ENCODE results near the gene EDIL3.

EDIL3 gene

DNA sequence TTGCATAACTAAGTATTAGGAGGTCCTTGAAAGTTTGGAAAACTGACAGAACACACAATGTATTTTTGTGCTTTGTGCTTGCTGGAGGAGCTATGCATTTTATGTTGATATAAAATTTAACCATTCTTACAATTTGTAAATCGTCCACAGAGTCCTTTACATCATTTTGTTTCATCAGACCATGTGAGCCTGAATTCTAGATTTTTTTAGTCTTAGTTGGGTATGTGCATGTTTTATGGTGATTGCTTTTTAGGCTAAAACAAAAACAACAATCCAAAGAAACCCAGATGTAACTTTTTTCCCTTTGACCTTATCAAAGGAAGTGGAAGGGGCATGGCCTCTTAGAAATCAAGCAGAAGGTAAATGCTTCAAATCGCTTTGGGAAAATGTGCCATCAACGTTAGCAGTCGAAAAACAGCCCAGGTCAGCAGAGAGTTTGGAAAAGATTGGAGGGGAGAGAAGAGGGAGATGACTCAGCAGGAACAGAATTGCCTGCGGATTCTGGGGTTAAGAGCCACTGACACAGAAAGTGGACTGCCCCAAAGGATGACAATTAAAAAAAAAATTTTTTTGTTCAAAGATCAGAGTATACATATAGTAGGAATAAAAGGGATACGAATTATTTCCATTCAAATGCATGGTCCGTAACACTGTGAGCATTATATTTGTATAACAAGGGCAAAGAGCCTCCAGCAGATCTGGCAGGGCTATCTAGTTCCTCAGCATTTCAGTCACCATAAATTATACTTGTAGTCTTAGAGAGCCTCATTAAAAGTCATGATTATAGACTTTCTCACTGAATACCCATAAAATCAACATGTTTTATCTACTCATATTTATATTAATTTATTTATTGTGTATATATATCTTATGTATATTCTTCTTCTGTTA is 410.5 kb downstream of the EDIL3 start:
- peak; percentile 14 to 41 for DNase-seq (ENCODE audit: low spot score in 2 of 2)
- Histone ChIP-seq H3K4me3 (no peak overlapping the region), H3K27me3 (ENCODE audit: low read depth) (no peaks in the 10 kb centered on the region), H3K36me3 (replicated peaks) (no peaks in the 10 kb centered on the region), H3K9me3 (no peaks in the 10 kb centered on the region), H3K4me1 (peaks cover 3% of the 10 kb centered on the region; the same call in 1 of the 2 replicates)
- in situ Hi-C loops (cut with MboI; ENCODE audit: low sequenced_read_pairs): no loop called here

GRCh38 chr5:83972909-83973308 is 411.8 kb downstream of the EDIL3 start:
- no peaks in the 10 kb centered on the region for H3K9me3 ChIP-seq
- H3K4me3 ChIP-seq: no peak overlapping the region
- H3K4me1 ChIP-seq: peaks cover 3% of the 10 kb centered on the region; the same call in 1 of the 2 replicates
- no peaks in the 10 kb centered on the region for H3K27me3 ChIP-seq (ENCODE audit: low read depth)
- no peaks in the 10 kb centered on the region for H3K36me3 ChIP-seq (replicated peaks)
- in situ Hi-C loops (cut with MboI; ENCODE audit: low sequenced_read_pairs): no loop called here
- no peak for DNase-seq (ENCODE audit: low spot score in 2 of 2)

DNA sequence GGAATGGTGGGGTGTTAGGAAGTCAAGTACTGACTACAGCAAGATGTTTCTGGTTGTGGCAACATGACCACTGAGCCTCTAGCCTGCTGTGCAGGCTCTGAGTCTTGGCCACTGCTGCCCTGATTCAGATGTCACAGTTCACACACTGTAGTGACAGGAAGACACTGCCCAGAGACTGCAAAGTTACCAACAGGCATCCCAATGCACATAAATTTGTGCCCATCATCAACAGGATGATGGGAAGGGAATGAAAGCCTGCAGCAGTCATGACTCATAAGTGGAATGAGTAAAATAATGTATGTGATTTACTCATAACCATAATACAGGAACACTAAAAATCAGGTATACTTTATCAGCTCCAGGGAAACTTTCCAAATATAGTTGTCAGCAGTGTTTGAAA is 412.4 kb downstream of the EDIL3 start:
- Histone ChIP-seq H3K4me1 (peaks cover 3% of the 10 kb centered on the region; the same call in 1 of the 2 replicates), H3K9me3 (no peaks in the 10 kb centered on the region), H3K36me3 (replicated peaks) (no peaks in the 10 kb centered on the region), H3K4me3 (no peak overlapping the region), H3K27me3 (ENCODE audit: low read depth) (no peaks in the 10 kb centered on the region)
- no peak for DNase-seq (ENCODE audit: low spot score in 2 of 2)
- in situ Hi-C loops (cut with MboI; ENCODE audit: low sequenced_read_pairs): no loop called here

GRCh38 chr5:83967417-83967816 is 417.3 kb downstream of the EDIL3 start:
- H3K4me1 ChIP-seq: no peaks in the 10 kb centered on the region
- no peaks in the 10 kb centered on the region for H3K36me3 ChIP-seq (replicated peaks)
- no peak for DNase-seq (ENCODE audit: low spot score in 2 of 2)
- H3K9me3 ChIP-seq: no peaks in the 10 kb centered on the region
- H3K27me3 ChIP-seq (ENCODE audit: low read depth): peaks cover 4% of the 10 kb centered on the region; the same call in 1 of the 2 replicates
- H3K4me3 ChIP-seq: no peak overlapping the region
- in situ Hi-C loops (cut with MboI; ENCODE audit: low sequenced_read_pairs): no loop called here

DNA sequence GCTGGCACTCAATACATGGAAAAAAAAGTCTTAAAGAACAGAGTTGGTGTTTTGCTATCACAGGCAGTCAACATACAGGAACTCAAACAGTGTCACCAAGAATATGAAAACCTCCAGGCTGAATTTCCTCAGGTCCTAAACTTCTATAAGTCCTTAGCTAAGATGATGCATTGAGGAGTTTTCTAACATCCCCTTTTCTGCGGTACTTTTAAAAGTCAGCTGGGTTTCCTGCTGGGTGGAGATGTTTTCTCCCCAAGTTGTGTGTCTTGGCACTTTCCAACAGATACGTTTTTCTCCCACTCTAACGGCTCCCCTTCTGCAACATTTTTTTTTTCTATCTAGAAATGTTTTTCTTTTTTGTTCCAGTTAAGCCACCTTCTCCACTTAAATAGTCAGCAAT is 419.2 kb downstream of the EDIL3 start:
- H3K27me3 ChIP-seq (ENCODE audit: low read depth): peaks cover 4% of the 10 kb centered on the region; the same call in 1 of the 2 replicates
- in situ Hi-C loops (cut with MboI; ENCODE audit: low sequenced_read_pairs): no loop called here
- DNase-seq (ENCODE audit: low spot score in 2 of 2): no peak
- H3K4me1 ChIP-seq: no peaks in the 10 kb centered on the region
- H3K4me3 ChIP-seq: no peak overlapping the region
- no peaks in the 10 kb centered on the region for H3K9me3 ChIP-seq
- no peaks in the 10 kb centered on the region for H3K36me3 ChIP-seq (replicated peaks)

GRCh38 chr5:83964271-83964670 is 420.4 kb downstream of the EDIL3 start:
- Histone ChIP-seq H3K4me1 (peaks cover 1% of the 10 kb centered on the region; the same call in 1 of the 2 replicates), H3K36me3 (replicated peaks) (no peaks in the 10 kb centered on the region), H3K4me3 (no peak overlapping the region), H3K9me3 (no peaks in the 10 kb centered on the region), H3K27me3 (ENCODE audit: low read depth) (peaks cover 4% of the 10 kb centered on the region; the same call in 1 of the 2 replicates)
- in situ Hi-C loops (cut with MboI; ENCODE audit: low sequenced_read_pairs): no loop called here
- no peak for DNase-seq (ENCODE audit: low spot score in 2 of 2)

DNA sequence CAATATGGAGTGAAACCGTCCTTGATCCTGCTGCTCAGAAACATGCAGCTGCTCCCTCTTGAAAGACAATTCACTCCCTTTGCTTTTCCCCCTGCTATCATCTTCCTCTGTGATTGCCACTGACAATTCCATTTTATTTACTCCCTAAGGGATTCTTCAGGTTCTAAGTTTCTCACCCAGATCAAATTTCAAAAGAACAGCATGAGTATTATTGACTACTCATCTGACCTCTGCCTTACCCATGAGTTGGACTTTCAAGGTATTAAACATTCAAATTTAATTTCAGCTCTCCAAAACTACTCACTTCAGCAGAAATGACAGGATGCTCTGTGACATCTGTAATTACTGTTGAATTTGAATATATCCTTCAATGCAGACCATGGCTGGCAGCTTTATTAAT is 427.5 kb downstream of the EDIL3 start:
- H3K4me3 ChIP-seq: no peak overlapping the region
- in situ Hi-C loops (cut with MboI; ENCODE audit: low sequenced_read_pairs): no loop called here
- DNase-seq (ENCODE audit: low spot score in 2 of 2): no peak

GRCh38 chr5:83956386-83956785 is 428.3 kb downstream of the EDIL3 start:
- no peak for DNase-seq (ENCODE audit: low spot score in 2 of 2)
- H3K36me3 ChIP-seq (replicated peaks): no peaks in the 10 kb centered on the region
- no peak overlapping the region for H3K4me3 ChIP-seq
- H3K9me3 ChIP-seq: no peaks in the 10 kb centered on the region
- H3K27me3 ChIP-seq (ENCODE audit: low read depth): no peaks in the 10 kb centered on the region
- peaks cover 2% of the 10 kb centered on the region; the same call in 1 of the 2 replicates for H3K4me1 ChIP-seq
- in situ Hi-C loops (cut with MboI; ENCODE audit: low sequenced_read_pairs): no loop called here

More for the DNA sequence above, 427.5 kb downstream of the EDIL3 start:
- peaks cover 2% of the 10 kb centered on the region; the same call in 1 of the 2 replicates for H3K4me1 ChIP-seq
- H3K36me3 ChIP-seq (replicated peaks): no peaks in the 10 kb centered on the region
- no peaks in the 10 kb centered on the region for H3K9me3 ChIP-seq
- H3K27me3 ChIP-seq (ENCODE audit: low read depth): no peaks in the 10 kb centered on the region

- in situ Hi-C loops (cut with MboI; ENCODE audit: low sequenced_read_pairs): no loop called here
- peaks cover 2% of the 10 kb centered on the region; the same call in 1 of the 2 replicates for H3K4me1 ChIP-seq
- no peaks in the 10 kb centered on the region for H3K9me3 ChIP-seq
- no peak for DNase-seq (ENCODE audit: low spot score in 2 of 2)
- H3K4me3 ChIP-seq: no peak overlapping the region
- no peaks in the 10 kb centered on the region for H3K27me3 ChIP-seq (ENCODE audit: low read depth)
- H3K36me3 ChIP-seq (replicated peaks): no peaks in the 10 kb centered on the region
These were observed 428.8 kb downstream of the EDIL3 start for GRCh38 chr5:83955916-83956315.

GRCh38 chr5:83947763-83948162 is 436.9 kb downstream of the EDIL3 start:
- no peaks in the 10 kb centered on the region for H3K36me3 ChIP-seq (replicated peaks)
- no peaks in the 10 kb centered on the region for H3K4me1 ChIP-seq
- in situ Hi-C loops (cut with MboI; ENCODE audit: low sequenced_read_pairs): no loop called here
- no peak for DNase-seq (ENCODE audit: low spot score in 2 of 2)
- H3K9me3 ChIP-seq: no peaks in the 10 kb centered on the region
- H3K4me3 ChIP-seq: no peak overlapping the region
- H3K27me3 ChIP-seq (ENCODE audit: low read depth): no peaks in the 10 kb centered on the region

DNA sequence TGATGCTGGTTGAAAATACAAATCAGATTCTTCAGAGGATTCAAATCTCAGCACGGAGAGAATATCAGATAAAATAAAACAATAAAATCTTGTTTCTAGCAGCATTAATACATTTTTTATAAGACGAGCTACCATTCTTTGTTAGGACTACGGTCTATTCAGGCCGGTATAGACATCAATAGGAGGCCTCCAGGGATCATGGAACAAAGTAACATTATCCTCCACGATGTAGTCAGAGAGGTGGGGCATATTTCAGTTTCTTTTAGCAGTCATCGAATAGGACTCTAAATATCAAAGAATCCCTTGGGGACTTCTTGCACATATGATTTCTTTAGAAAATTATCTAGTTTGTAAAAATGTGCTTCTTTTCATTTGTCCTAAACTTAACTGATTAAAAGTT is 438.2 kb downstream of the EDIL3 start:
- in situ Hi-C loops (cut with MboI; ENCODE audit: low sequenced_read_pairs): no loop called here
- no peak for DNase-seq (ENCODE audit: low spot score in 2 of 2)

GRCh38 chr5:83942155-83942554 is 442.5 kb downstream of the EDIL3 start:
- H3K4me1 ChIP-seq: no peaks in the 10 kb centered on the region
- 0 out of 2 replicates have a peak, but pooled peaks cover 2% of the 10 kb centered on the region for H3K27me3 ChIP-seq (ENCODE audit: low read depth)
- in situ Hi-C loops (cut with MboI; ENCODE audit: low sequenced_read_pairs): no loop called here
- H3K9me3 ChIP-seq: no peaks in the 10 kb centered on the region
- DNase-seq (ENCODE audit: low spot score in 2 of 2): no peak
- no peaks in the 10 kb centered on the region for H3K36me3 ChIP-seq (replicated peaks)
- H3K4me3 ChIP-seq: no peak overlapping the region

More for the DNA sequence above, 438.2 kb downstream of the EDIL3 start:
- H3K27me3 ChIP-seq (ENCODE audit: low read depth): no peaks in the 10 kb centered on the region
- H3K9me3 ChIP-seq: no peaks in the 10 kb centered on the region
- H3K4me3 ChIP-seq: no peak overlapping the region
- no peaks in the 10 kb centered on the region for H3K4me1 ChIP-seq
- H3K36me3 ChIP-seq (replicated peaks): no peaks in the 10 kb centered on the region

GRCh38 chr5:83937837-83938236 is 446.8 kb downstream of the EDIL3 start:
- Histone ChIP-seq H3K9me3 (no peaks in the 10 kb centered on the region), H3K4me3 (no peak overlapping the region), H3K27me3 (ENCODE audit: low read depth) (0 out of 2 replicates have a peak, but pooled peaks cover 2% of the 10 kb centered on the region), H3K4me1 (no peaks in the 10 kb centered on the region), H3K36me3 (replicated peaks) (no peaks in the 10 kb centered on the region)
- in situ Hi-C loops (cut with MboI; ENCODE audit: low sequenced_read_pairs): no loop called here
- no peak for DNase-seq (ENCODE audit: low spot score in 2 of 2)

GRCh38 chr5:83931969-83932368 is 452.7 kb downstream of the EDIL3 start:
- H3K9me3 ChIP-seq: no peaks in the 10 kb centered on the region
- DNase-seq (ENCODE audit: low spot score in 2 of 2): no peak
- no peaks in the 10 kb centered on the region for H3K27me3 ChIP-seq (ENCODE audit: low read depth)
- H3K4me3 ChIP-seq: no peak overlapping the region
- in situ Hi-C loops (cut with MboI; ENCODE audit: low sequenced_read_pairs): no loop called here
- no peaks in the 10 kb centered on the region for H3K4me1 ChIP-seq
- no peaks in the 10 kb centered on the region for H3K36me3 ChIP-seq (replicated peaks)

Measured in HAP-1 (cell line).